Kidney (tissue), 14 donors: ENCODE measurements around the gene ENOSF1. TPM values are rescaled to one million over a fixed set of nuclear protein-coding genes. Genes with fewer than 3 reads are reported as not detected.
A peak's percentile ranks its signal among the peaks of the same experiment; 100 is the strongest.

ENCODE experiments used
- DNase-seq, 5 donors: peaks; one replicate each; pipeline ENCODE4 v3.0.0-alpha.2; 2013 to 2020
- FAIRE-seq: peaks from 2 replicates; lab custom pipeline; 2012; peaks lifted over from hg19 to GRCh38; lab: Jason Lieb, UNC
- H3K27ac ChIP-seq, 2 donors: one replicate each; pipeline ENCODE4 v1.7.0; 2013; ENCODE audit warnings: low read depth in 2 of 2, low read length in 2 of 2, inconsistent platforms in 1 of 2
- H3K27me3 ChIP-seq: one replicate; pipeline ENCODE4 v1.7.1; 2013; ENCODE audit warnings: low read length, inconsistent platforms; ENCODE audit not compliant: control insufficient read depth, insufficient read depth
- H3K36me3 ChIP-seq, 3 donors: one replicate each; pipeline versions ENCODE4 v1.7.0 to v1.7.1; 2013; ENCODE audit warnings: low read length in 3 of 3, control low read depth in 1 of 3, inconsistent platforms in 1 of 3; ENCODE audit not compliant: insufficient read depth in 3 of 3, control insufficient read depth in 2 of 3
- H3K4me1 ChIP-seq, 3 donors: one replicate each; pipeline versions ENCODE4 v1.7.0 to v1.7.1; 2013; ENCODE audit warnings: low read length in 3 of 3, inconsistent platforms in 1 of 3, low read depth in 1 of 3; ENCODE audit not compliant: control insufficient read depth in 2 of 3, insufficient read depth in 2 of 3
- H3K4me3 ChIP-seq, 3 donors: one replicate each; pipeline versions ENCODE4 v1.7.0 to v1.8.1; 2013; ENCODE audit warnings: low read length in 3 of 3, control low read depth in 1 of 3, inconsistent platforms in 1 of 3
- H3K9ac ChIP-seq, 3 donors: one replicate each; pipeline versions ENCODE4 v1.7.0 to v1.7.1; 2013; ENCODE audit warnings: low read length in 3 of 3, control low read depth in 1 of 3, inconsistent platforms in 1 of 3
- H3K9me3 ChIP-seq, 3 donors: one replicate each; pipeline versions ENCODE4 v1.7.0 to v1.7.1; 2013; ENCODE audit warnings: low read length in 3 of 3, control low read depth in 1 of 3, inconsistent platforms in 1 of 3; ENCODE audit not compliant: control insufficient read depth in 2 of 3, insufficient read depth in 1 of 3
- intact Hi-C: fragments of 100-400 bp; cut with DNase I; formaldehyde crosslinking; loops from one replicate; pipeline ENCODE4 v1.11.1; 2022
- polyA plus RNA-seq: library from polyadenylated mRNA; stranded (reverse); fragments of 350-450 nt; fragmentation: Illumina TruSeq; extraction: RNeasy Lipid Tissue Mini Kit (QIAGEN cat#74804); gene quantifications from one replicate; pipeline ENCODE4 v1.2.3, GENCODE V29; 2014; ENCODE audit warnings: low read depth, low replicate concordance; ENCODE audit not compliant: insufficient read depth
- total RNA-seq: library from RNA; stranded (reverse); fragmentation: NEBNext Ultra II Directional; extraction: Animal tissue kit (Norgen Biotek cat#: 25700); gene quantifications from one replicate; pipeline ENCODE4 v1.2.1, GENCODE V29; 2021
- TF ChIP-seq, protein P1 (sequence below): IDR thresholded peaks from 3 replicates; pipeline ENCODE4 v1.5.1; 2012; ENCODE audit warnings: mild to moderate bottlenecking, moderate library complexity, borderline replicate concordance; ENCODE audit not compliant: insufficient read depth; ENCODE audit errors: extremely low read depth
- donor health status: control.
- donor health status: control.
- donor health status: control.
- donor health status: control.
- donor health status: control.
- donor health status: DM: yes; HTN: yes; CAD: no.
- donor health status: Normal renal cell carcinoma (clear cell type).

Gene ENOSF1
- total and polyA plus RNA-seq, 2 donors from 2014 or later: 110 to 132 TPM

DNA sequence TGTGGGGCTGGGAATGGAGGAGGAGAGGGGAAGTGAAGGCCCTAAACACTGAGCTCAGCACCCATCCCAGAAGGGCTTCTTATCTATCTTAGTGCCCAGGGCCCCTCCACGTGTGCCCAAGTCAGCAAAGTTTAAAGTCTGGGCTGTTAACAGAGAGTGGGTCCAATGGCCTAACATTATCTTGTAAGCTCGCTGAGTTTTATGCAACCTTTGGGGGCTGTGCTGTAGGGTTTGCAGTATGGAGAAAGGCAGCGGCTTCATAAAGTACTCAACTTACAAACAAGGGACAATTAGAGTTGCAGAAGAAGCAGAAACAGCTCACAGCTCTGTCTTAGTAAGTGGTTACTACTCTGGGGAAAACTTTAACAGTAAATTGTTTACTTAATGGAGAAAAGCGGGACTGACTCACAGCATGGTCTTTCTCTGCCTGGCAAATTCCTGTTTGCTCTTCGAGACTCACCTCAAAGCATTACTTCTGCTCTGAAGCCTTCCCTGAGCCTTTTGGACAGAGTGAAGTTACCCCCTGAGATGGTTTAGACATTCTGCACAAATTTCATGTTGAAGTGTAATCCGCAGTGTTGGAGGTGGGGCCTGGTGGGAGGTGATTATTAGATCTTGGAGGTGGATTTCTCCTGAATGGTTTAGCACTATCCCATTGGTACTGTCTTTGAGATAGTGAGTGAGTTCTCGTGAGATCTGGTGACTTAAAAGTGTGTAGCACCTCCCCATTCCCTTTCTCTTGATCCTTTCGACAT is 9.0 kb downstream of the ENOSF1 start:
- FAIRE-seq (no peak), DNase-seq (no peak)
- Histone ChIP-seq H3K36me3 (peaks cover 0 to 14% (median 3%) of the 10 kb centered on the region in 3 donors), H3K27me3 (no peaks in the 10 kb centered on the region), H3K9me3 (no peaks in the 10 kb centered on the region), H3K9ac (no peak overlapping the region), H3K4me3 (no peak overlapping the region), H3K27ac (no peak overlapping the region), H3K4me1 (peaks cover 0 to 7% (median 2%) of the 10 kb centered on the region in 3 donors)
- TF ChIP-seq, protein P1, sequence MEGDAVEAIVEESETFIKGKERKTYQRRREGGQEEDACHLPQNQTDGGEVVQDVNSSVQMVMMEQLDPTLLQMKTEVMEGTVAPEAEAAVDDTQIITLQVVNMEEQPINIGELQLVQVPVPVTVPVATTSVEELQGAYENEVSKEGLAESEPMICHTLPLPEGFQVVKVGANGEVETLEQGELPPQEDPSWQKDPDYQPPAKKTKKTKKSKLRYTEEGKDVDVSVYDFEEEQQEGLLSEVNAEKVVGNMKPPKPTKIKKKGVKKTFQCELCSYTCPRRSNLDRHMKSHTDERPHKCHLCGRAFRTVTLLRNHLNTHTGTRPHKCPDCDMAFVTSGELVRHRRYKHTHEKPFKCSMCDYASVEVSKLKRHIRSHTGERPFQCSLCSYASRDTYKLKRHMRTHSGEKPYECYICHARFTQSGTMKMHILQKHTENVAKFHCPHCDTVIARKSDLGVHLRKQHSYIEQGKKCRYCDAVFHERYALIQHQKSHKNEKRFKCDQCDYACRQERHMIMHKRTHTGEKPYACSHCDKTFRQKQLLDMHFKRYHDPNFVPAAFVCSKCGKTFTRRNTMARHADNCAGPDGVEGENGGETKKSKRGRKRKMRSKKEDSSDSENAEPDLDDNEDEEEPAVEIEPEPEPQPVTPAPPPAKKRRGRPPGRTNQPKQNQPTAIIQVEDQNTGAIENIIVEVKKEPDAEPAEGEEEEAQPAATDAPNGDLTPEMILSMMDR: no peak
- intact Hi-C loops: no loop called here

- FAIRE-seq (no peak), DNase-seq (peak in 4 of 5 donors; percentile 63 to 86 (median 68))
- intact Hi-C loops: no loop called here
- H3K27me3 ChIP-seq: no peaks in the 10 kb centered on the region
- H3K9me3 ChIP-seq: no peaks in the 10 kb centered on the region
- no peak overlapping the region for H3K4me3 ChIP-seq
- no peak overlapping the region for H3K9ac ChIP-seq
- no peak overlapping the region for H3K27ac ChIP-seq
- peaks cover 0 to 8% (median 3%) of the 10 kb centered on the region in 3 donors for H3K4me1 ChIP-seq
- TF ChIP-seq, protein P1: no peak
- peaks cover 2 to 15% (median 3%) of the 10 kb centered on the region in 3 donors for H3K36me3 ChIP-seq
Observed at GRCh38 chr18:697800-698199, 14.6 kb downstream of the ENOSF1 start.

DNA sequence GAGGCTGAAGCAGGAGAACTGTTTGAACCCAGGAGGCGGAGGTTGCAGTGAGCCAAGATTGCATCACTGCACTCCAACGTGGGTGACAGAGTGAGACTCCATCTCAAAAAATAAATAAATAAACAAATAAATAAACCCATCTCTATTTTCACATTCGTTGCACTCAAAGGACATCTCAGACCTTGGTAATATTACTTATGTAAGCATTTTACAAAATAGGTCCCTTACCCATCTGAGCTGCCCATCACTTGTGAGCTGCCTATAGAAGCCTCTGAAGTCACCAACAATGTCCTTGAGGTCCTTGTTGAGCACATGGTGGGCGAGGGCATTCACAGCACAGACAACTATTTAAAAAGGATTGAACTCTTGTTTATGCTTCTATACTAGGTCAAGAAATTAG is 15.4 kb downstream of the ENOSF1 start:
- no peak overlapping the region for H3K9ac ChIP-seq
- no peaks in the 10 kb centered on the region for H3K27me3 ChIP-seq
- intact Hi-C loops: no loop called here

More for the DNA sequence above, 15.4 kb downstream of the ENOSF1 start:
- FAIRE-seq (no peak), DNase-seq (no peak)
- Histone ChIP-seq H3K36me3 (peaks cover 2 to 19% (median 4%) of the 10 kb centered on the region in 3 donors), H3K27ac (no peak overlapping the region), H3K4me3 (no peak overlapping the region), H3K4me1 (peaks cover 0 to 8% (median 3%) of the 10 kb centered on the region in 3 donors), H3K9me3 (no peaks in the 10 kb centered on the region)
- TF ChIP-seq, protein P1: no peak
